GM18498 (cell line): ENCODE data around the gene PLPP2.

Experiments
- ATAC-seq: cut with Tn5 transposase; IDR thresholded peaks from one replicate; pipeline ENCODE4 v1.9.1; 2021; ENCODE audit warnings: mild to moderate bottlenecking, moderate library complexity; ENCODE audit not compliant: unreplicated experiment

Gene PLPP2

DNA sequence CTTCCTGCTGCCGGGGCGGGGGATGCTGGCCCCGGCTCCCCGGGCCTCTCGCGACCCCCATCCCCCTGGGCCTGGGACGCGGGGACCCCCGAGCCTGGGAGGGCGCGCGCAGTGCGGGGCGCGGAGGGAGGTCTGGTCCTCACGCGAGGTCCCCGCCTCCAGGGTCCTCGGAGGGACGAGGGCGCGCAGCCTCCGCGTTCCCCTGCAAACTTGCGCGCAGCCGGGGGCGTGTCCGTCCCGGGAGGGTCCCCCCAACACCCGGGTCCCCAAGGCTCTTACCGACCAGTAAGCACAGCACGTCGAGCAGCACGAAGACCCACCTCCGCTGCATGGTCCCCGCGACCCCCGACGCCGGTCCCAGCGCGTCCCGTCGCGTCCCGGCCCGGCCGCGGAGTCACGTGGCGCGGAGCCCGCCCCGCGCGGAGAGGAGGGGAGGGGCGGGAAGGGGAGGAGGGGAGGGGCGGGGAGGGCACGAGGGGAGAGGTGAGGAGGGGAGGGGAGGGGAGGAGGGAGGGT lies at the start of gene PLPP2:
Gene PLPP2, minus strand, starts transcription at position 398 of the 516 bp plus-strand sequence. Its CDS starts 67 bp downstream, at position 331.
- ATAC-seq = no peak

DNA sequence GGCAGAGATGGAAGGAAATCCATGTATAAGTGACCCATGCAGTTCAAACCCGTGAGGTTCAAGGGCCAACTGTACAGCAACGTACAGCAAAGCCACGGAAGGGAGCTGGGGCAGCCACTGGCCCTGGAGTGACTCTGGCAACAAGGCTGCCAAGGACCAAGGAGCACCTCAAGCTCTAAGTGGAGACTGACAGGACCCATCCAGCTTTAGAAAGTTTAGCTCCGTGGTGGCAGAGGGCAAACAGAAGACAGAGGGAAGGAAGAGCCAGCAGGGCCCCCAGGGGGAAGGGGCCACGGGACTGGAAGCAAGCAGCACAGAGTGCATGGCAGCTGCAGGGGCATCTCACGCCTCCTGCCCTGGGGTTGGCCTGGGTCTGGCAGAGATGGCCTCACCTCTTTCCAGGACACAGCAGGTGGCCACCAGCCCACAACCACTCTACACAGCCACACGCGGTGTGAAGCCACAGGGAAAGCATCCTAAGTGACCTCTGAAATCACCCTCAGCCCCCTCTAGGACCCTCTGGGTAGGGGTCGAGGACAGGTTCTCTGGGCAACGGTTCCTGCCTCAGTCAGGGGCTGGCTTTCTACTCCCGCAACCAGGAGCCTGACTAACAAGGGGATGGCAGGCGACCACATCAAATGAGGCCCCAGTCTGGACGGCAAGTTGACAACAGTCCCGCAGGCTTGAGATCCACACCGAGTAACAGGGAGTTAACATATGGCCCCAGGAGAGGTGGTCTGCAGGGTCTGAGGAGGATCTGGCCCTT lies 49.6 kb upstream of the PLPP2 start:
- ATAC-seq = no peak

DNA sequence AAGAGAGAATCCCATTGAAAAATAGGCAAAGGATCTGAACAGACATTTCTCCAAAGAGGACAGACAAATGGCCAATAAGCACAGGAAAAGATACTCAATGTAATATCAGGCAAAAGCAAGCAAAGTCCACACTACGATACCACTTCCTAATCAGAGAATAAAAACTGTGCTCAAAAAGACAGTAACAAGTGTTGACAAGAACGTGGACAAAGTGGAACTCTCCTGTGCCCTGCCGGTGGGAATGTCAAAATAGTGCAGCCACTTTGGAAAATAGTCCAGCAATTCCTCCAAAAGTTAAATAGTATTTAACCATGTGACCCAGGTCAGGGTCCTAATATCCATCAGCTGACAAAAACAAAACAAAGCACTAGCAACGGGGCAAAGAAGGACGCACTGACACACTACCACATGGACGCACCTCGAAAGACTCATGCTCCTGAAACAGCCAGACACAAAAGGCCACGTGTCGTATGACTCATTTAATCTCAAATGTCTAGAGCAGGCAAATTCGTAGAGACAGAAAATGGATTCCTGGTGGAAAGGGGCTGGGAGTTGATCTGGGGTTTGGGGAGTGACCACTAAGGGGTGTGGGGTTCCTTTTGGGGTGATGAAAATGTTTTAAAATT lies 48.2 kb upstream of the PLPP2 start:
- ATAC-seq = no peak

DNA sequence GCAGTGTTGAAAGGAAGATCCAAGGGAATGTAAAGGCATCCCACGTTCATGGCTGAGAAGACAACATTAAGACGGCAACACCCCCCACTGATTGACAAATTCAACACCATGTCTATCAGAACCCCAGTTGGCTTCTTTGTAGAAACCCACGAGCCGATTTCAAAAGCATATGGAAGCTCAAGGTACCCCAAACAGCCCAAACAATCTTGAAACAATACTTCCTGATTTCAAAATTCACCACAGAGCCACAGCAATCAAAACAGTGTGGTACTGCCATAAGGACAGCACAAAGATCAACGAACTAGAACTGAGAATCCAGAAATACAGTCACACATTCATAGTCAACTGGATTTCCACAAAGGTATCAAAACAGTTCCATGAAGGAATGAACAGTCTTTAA lies 47.2 kb upstream of the PLPP2 start:
- no peak for ATAC-seq

DNA sequence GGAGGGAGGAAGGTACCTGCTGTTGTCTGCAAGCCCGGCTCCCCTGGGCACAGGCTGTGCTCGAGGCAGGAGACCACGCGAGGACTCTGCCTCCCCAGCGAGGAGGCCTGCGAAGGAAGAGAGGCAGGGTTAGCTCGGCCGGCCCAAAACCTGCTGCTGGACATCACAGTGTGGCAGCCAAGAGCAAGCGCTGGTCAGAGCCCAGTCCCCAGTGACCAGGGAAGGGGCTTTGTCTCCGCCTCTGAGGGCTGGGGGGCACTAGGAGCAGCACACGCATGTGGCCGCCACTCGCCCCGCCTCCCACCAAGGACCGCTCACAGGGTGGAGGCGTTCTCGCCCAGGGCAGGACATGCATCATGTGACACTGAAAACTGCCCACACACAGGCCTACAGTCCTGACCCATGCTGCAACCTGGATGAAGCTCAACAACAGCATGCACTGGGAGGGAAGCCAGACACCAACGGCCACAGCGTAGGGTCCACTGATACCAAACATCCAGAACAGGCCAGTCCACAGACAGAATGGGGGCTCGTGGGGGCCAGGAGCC lies 44.9 kb upstream of the PLPP2 start:
- no peak for ATAC-seq

DNA sequence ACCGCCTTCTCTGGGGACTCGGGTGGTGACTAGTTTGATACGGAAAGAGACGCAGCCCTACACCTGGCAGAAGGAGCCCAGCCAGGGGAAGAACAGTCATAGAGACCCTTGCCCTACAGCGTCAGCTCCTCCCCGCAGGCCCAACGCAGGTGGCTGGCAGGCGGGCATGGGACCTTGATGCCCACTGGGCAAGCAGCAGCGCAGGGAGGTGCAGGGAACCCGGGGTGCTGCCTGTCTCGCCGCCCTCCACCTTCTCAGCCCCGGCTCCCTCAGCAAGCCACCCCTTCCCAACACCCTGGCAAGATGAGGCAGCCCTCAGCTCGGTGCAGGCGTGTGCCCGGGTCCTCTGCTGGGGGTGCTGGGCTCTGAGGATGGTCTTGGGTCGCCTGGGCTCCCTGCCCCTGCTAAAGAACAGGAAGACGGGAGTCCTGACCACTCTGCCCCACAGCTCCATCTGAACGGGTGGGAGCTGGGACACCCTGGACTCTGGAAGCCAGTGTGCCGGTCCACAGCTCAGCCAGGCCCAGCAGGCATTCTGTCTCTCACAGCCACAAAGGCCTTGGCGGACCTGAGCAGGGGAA lies 44.4 kb upstream of the PLPP2 start:
- no peak for ATAC-seq

DNA sequence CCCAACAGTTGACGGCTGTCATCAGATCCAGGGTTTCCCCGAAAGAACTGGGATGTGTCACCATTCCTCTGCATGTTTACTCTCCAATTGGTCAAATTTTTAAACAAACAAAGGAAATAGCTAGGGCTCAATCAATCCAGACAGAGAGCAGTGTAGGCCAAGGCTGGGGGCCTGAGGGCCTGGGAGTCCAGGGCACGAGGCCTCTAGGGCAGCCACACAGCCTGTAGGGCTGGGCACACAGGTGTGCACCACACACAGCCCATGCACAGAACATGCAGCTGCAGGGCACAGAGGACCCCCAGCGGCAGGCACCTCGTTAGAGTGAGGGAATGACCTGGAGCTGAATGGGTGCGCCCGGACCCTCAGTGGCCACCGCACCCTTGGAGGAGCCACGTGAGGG lies 43.9 kb upstream of the PLPP2 start:
- ATAC-seq = no peak

DNA sequence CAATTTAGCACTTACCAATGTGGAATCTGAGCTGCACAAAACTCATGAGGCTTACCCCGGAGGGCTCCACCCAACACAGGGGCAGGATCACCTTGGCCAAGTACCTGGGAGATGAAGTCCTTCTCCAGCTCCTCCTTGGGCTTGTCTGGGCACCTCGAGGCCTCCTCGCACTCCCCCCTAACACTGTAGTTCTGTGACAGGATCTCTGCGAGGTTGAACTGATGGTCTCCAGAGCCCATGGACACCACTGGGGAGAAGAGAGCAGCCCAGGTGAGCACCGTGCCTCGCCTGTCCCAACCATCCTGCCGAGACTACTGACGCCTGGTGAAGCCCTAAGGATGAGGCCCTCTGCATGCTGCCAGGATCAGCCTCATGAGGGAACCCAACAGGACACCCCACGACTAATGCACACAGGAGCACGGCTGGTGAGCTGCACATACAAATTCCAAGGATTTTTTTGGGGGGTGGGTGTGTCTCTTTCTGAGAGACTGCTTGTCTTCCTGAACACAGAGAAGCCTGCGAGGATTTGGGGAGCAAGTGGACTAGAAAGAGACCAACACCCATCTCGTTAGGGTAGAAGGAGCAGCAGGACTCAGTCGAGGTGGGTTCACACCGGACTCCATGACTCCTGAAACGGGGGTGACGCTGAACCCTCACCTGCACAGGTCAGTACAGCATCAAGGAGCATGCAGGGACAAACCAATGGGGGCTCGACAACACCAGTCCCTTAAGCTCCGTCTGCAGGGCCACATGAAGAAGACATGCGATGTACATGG lies 43.3 kb upstream of the PLPP2 start:
- no peak for ATAC-seq

DNA sequence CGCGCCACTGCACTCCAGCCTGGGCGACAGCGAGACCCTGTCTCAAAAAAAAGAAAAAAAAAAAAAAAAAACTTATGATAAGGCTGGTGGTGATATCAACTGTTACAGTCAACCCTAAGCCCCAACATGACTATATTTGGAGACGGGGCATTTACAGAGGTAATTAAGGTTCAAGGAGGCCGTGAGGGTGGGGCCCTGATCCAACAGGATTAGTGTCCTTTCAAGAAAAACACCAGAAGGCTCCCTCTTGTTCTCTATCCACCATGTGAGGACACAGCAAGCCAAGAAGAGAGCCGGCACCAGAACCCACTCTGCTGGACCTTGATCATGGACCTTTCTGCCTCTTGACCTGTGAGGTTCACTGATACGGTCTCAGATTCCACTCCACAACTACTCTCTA lies 39.3 kb upstream of the PLPP2 start:
- ATAC-seq = no peak

DNA sequence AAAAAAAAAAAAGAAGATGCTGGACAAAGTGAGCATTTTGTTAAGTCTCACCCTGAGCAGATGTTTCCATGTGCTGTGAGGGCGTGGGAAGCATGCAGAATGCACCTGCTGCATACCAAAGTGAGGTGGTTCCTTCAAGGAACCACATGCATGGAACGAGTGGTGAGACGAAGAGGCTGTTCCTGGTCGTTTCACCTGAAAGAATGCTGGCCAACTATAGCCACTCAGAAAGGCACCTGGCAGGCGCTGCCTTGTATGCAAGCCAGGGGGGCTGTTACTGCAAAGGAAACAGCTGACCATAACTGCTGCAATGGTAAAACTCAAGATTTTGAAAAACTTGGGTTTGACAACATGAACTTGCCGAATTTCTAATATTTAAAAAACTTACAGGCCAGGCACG lies 38.7 kb upstream of the PLPP2 start:
- ATAC-seq = no peak

DNA sequence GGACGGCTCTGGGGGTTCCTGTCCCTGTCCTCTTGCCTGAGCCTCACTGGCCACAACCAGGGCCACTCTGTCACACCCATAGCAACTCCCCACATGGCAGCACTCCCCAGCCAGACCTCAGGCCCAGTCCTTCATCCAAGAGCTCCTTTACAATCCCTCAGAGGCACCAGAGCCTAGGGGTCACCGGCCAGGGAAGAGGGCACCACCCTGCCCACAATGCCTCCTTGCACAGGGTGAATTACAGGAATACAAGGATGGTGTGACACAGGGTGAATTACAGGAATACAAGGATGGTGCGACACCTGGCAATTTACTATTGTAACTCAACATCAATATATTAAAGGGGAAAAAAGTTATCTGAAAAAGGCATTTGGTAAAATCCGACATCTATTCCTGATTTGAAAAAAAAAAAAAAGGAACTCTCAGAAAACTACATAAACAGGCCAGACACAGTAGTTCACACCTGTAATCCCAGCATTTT lies 36.9 kb upstream of the PLPP2 start:
- no peak for ATAC-seq

DNA sequence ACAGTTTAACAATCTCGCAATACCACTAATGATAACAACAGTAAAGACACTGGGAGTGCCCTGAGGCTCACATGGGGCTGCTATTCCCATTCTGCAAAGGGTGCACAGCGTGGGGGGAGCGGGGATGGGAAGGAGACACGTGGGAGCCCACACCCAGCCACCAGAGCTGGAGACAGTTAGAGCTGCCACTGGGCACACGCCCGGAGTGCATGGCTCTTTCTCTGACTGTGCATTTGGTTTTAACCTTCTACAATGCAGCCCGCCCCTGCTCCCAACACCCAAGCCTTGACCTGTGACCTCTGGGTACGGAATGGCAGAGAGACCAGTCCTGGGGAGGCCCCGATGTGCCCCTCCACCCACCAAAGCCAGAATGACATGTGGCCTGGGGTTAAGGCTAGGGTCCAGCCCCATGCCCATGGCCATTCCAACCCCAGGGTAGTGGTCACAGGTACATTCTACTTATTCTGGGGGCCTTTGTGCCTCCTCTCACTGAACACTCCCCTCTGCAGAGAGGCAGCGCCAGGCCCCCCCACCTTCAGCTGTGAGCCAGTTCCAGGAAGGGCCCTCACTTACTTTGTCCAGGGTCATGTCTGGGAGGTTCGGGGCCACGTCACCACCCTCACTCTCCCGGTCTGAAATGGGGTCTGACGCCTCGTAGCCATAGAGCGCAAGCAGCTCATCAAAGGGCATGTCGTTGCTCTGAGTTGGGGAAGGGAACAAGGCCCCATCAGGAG lies 36.3 kb upstream of the PLPP2 start:
- no peak for ATAC-seq

DNA sequence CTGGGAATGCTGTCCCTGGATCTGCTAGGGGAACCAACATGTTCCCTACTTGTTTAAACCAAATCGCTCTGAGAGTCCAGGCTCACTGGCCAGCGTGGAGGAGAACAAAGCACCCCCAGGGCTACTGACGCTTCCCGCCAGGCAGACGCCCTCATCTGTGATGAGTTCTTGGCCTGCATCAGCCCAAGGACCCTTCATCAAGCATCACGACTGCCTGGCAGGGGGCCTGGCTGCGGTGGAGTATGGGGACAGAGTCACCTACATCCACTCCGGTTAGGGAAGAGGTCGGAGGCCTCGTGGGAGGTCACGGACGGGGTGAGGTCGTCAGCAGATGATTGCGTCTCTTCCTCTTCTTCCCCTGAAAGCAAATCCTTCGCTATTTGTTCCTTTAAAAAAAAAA lies 35.7 kb upstream of the PLPP2 start:
- ATAC-seq = no peak

DNA sequence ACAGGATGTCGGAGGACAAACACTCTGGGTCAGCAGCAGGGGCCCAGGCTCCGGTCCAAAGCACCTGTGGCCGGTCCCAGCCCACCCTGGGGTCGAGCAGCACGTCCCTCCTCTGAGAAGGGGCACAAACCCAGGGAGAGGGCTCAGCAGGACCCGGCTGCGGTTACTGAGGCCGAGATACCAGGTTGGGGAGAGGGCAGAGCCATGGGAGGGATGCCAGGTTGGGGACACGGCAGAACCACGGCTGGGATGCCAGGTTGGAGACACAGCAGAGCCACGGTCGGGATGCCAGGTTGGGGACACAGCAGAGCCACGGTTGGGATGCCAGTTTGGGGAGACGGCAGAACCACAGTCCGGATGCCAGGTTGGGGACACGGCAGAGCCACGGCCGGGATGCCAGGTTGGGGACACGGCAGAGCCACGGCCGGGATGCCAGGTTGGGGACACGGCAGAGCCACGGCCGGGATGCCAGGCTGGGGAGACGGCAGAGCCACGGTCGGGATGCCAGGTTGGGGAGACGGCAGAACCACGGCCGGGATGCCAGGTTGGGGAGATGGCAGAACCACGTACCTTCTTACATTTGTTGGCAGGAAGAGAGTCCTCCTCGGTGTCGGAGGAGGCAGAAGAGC lies 34.8 kb upstream of the PLPP2 start:
- ATAC-seq = no peak

DNA sequence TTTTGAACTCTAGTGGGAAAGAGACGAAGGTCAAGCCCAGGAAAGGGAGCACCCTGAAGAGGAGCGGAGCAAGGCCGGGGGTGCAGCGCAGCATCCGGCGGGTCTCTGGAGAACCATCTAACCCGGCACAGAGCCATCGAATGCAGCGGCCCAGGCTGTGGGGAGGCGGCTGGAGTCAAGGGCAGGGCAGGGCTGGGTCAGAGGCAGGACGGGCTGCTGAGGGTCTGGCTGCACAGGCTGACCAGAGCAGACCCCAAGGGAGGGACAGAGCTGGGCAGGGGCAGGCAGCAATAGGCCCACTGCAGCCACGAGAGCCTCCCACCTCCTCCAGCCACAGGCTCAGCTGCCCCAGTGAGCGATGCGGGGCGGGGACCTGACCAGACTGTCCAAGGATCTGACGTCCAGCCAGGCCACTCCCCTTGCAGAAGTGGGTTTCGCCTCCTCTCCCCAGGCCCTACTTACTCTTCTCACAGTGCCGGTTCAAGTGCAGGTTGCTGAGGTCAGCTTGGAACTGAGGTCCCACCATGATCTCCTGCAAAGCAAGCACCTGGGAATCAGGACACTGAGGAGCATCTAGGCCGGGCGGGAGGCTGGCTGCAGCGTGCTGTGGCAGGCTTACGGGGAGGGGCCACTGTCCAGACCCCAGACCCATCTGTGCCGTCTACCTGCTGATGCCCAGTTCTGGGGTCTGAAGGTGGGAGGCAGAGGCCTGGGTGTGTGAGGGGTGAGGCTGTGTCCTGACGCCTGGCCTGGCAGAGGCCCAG lies 34.2 kb upstream of the PLPP2 start:
- ATAC-seq = no peak

DNA sequence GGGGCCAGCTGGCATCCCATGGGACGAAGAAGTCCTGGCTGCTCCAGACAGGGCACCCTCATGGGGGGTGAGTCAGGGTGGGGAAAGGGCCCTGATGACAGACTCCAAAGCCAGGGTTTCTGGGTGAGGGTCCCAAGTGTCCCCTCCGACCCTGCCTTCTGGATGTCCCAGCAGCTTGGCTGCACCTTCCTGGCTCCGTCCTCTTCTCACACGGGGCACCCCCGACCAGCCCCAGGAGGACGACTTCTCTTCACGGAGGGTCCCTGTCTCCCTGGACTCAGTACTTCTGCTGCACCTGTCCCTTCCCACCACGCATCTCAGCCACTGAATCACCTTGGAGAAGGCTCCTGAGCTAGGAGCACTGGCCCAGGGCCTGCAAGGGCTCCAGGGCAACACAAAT lies 33.5 kb upstream of the PLPP2 start:
- no peak for ATAC-seq

DNA sequence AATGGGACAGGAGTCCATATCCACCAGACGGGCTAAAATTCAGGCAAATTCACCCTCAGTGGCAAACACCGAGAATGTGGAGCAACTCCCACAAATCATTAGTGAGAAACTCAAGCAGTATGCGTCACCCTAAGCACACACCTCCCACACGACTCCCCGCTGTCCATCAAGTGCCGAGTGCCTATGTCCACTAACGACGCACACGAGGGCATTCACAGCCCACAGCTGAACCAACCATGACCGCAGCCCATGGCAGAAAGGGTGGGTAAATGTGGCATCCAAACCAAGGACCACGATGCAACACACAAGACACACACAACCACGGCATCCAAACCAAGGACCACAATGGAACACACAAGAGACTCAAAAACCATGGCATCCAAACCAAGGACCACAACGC lies 31.4 kb upstream of the PLPP2 start:
- ATAC-seq = no peak

DNA sequence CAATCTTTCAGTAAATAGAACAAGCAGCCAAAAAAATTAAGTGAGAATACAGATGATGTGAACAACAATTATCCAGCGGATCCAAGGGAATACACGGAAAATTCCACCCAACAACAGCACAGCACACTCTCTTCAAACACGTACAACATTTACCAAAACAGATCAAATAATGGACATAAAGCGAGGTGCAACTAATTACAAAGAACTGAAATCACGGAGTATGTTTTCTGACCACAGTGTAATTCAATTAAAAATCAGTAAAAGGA lies 27.2 kb upstream of the PLPP2 start:
- no peak for ATAC-seq
